SJCRH30 (cell line): Measurements from ENCODE around the gene EXOC6B. TPM values are rescaled to one million over a fixed set of nuclear protein-coding genes. Genes with fewer than 3 reads are reported as not detected.
"Not testable (repeated sequence)": the region's sequence is repeated elsewhere in the genome, so short reads cannot be mapped to it uniquely, and the experiment has no call there.

Experiments used
- DNase-seq, 2 experiments: peaks; one replicate each; pipeline ENCODE4 v3.0.0-alpha.2; 2015 to 2020
- H3K27ac ChIP-seq: fragments of 250-450 bp; sonication (Bioruptor Pico); 2 replicates; pipeline ENCODE4 v1.5.1; 2020; ENCODE audit warnings: mild to moderate bottlenecking, moderate library complexity
- H3K27me3 ChIP-seq: fragments of 250-450 bp; sonication (Bioruptor Pico); 2 replicates; pipeline ENCODE4 v1.5.1; 2020; ENCODE audit warnings: mild to moderate bottlenecking, moderate library complexity
- H3K36me3 ChIP-seq: fragments of 250-450 bp; sonication (Bioruptor Pico); 2 replicates; pipeline ENCODE4 v1.5.1; 2020; ENCODE audit warnings: mild to moderate bottlenecking, moderate library complexity
- H3K4me1 ChIP-seq: fragments of 250-450 bp; sonication (Bioruptor Pico); 2 replicates; pipeline ENCODE4 v1.5.1; 2020; ENCODE audit warnings: mild to moderate bottlenecking, moderate library complexity
- H3K4me3 ChIP-seq: fragments of 250-450 bp; sonication (Bioruptor Pico); 2 replicates; pipeline ENCODE4 v1.5.1; 2020; ENCODE audit warnings: mild to moderate bottlenecking, moderate library complexity
- H3K9me3 ChIP-seq: fragments of 250-450 bp; sonication (Bioruptor Pico); replicated peaks from 2 replicates; pipeline ENCODE4 v1.5.1; 2020; ENCODE audit warnings: mild to moderate bottlenecking, moderate library complexity
- total RNA-seq: library from RNA; depleted of rRNA; stranded (reverse); fragments of >200 nt; shearing (Covaris generic); gene quantifications from 2 replicates; pipeline ENCODE4 v1.2.3, GENCODE V29; 2014

EXOC6B gene
- total RNA-seq, 1 experiment from 2014 or later, result 24.8 TPM

GRCh38 chr2:72548081-72548764 lies 277.6 kb downstream of the EXOC6B start:
- no peaks in the 10 kb centered on the region for H3K36me3 ChIP-seq
- no peaks in the 10 kb centered on the region for H3K9me3 ChIP-seq
- H3K27me3 ChIP-seq, result no peaks in the 10 kb centered on the region
- no peak overlapping the region for H3K4me3 ChIP-seq
- DNase-seq, result peak in 1 of 2 experiments; percentile 16
- H3K4me1 ChIP-seq, result peaks cover 2% of the 10 kb centered on the region; the same call in 1 of the 2 replicates
- H3K27ac ChIP-seq, result no peak overlapping the region

GRCh38 chr2:72545790-72546189 lies 280.0 kb downstream of the EXOC6B start:
- Histone ChIP-seq H3K36me3 (no peaks in the 10 kb centered on the region), H3K9me3 (no peaks in the 10 kb centered on the region), H3K27ac (no peak overlapping the region), H3K4me1 (peaks cover 2% of the 10 kb centered on the region; the same call in 1 of the 2 replicates), H3K4me3 (no peak overlapping the region), H3K27me3 (no peaks in the 10 kb centered on the region)
- no peak for DNase-seq

- H3K9me3 ChIP-seq, result no peaks in the 10 kb centered on the region
Observed at GRCh38 chr2:72544554-72544953, 281.3 kb downstream of the EXOC6B start.

GRCh38 chr2:72543497-72544216 lies 282.2 kb downstream of the EXOC6B start:
- Histone ChIP-seq H3K9me3 (no peaks in the 10 kb centered on the region), H3K36me3 (no peaks in the 10 kb centered on the region), H3K4me3 (no peak overlapping the region), H3K27ac (no peak overlapping the region), H3K27me3 (no peaks in the 10 kb centered on the region), H3K4me1 (peaks cover 6% of the 10 kb centered on the region; the same call in 1 of the 2 replicates)
- DNase-seq, result no peak

More at GRCh38 chr2:72544554-72544953, 281.3 kb downstream of the EXOC6B start:
- peaks cover 2% of the 10 kb centered on the region; the same call in 1 of the 2 replicates for H3K4me1 ChIP-seq
- no peaks in the 10 kb centered on the region for H3K27me3 ChIP-seq
- H3K4me3 ChIP-seq, result no peak overlapping the region
- DNase-seq, result no peak
- no peaks in the 10 kb centered on the region for H3K36me3 ChIP-seq
- H3K27ac ChIP-seq, result no peak overlapping the region

GRCh38 chr2:72539071-72539552 lies 286.7 kb downstream of the EXOC6B start:
- no peaks in the 10 kb centered on the region for H3K9me3 ChIP-seq
- peak overlapping the region; percentile 27 for H3K27ac ChIP-seq
- DNase-seq, result peak; percentile 17 to 61
- no peaks in the 10 kb centered on the region for H3K27me3 ChIP-seq
- no peak overlapping the region for H3K4me3 ChIP-seq
- H3K4me1 ChIP-seq, result 0 out of 2 replicates have a peak, but pooled peaks cover 4% of the 10 kb centered on the region
- H3K36me3 ChIP-seq, result no peaks in the 10 kb centered on the region

GRCh38 chr2:72538486-72538885 lies 287.3 kb downstream of the EXOC6B start:
- Histone ChIP-seq H3K9me3 (no peaks in the 10 kb centered on the region), H3K4me3 (no peak overlapping the region), H3K36me3 (no peaks in the 10 kb centered on the region), H3K27ac (peak overlapping the region; percentile 27), H3K27me3 (no peaks in the 10 kb centered on the region), H3K4me1 (0 out of 2 replicates have a peak, but pooled peaks cover 4% of the 10 kb centered on the region)
- no peak for DNase-seq

- DNase-seq, H3K4me1 ChIP-seq: not testable (repeated sequence)
Observed at GRCh38 chr2:72535586-72535985, 290.2 kb downstream of the EXOC6B start.

GRCh38 chr2:72533765-72534164 lies 292.1 kb downstream of the EXOC6B start:
- Histone ChIP-seq H3K4me1 (0 out of 2 replicates have a peak, but pooled peaks cover 1% of the 10 kb centered on the region), H3K4me3 (no peak overlapping the region), H3K36me3 (no peaks in the 10 kb centered on the region), H3K27ac (no peak overlapping the region), H3K9me3 (no peaks in the 10 kb centered on the region), H3K27me3 (no peaks in the 10 kb centered on the region)
- no peak for DNase-seq

More at GRCh38 chr2:72535586-72535985, 290.2 kb downstream of the EXOC6B start:
- H3K27me3 ChIP-seq, H3K9me3 ChIP-seq, H3K36me3 ChIP-seq, H3K27ac ChIP-seq, H3K4me3 ChIP-seq: not testable (repeated sequence)

GRCh38 chr2:72527424-72527823 lies 298.4 kb downstream of the EXOC6B start:
- H3K4me3 ChIP-seq, result no peak overlapping the region
- H3K36me3 ChIP-seq, result no peaks in the 10 kb centered on the region
- H3K27me3 ChIP-seq, result no peaks in the 10 kb centered on the region
- no peak for DNase-seq
- no peaks in the 10 kb centered on the region for H3K4me1 ChIP-seq
- no peak overlapping the region for H3K27ac ChIP-seq
- H3K9me3 ChIP-seq, result no peaks in the 10 kb centered on the region

- Histone ChIP-seq H3K27me3 (no peaks in the 10 kb centered on the region), H3K27ac (no peak overlapping the region), H3K36me3 (no peaks in the 10 kb centered on the region), H3K4me1 (no peaks in the 10 kb centered on the region), H3K4me3 (no peak overlapping the region), H3K9me3 (no peaks in the 10 kb centered on the region)
- no peak for DNase-seq
Observed at GRCh38 chr2:72526623-72527022, 299.2 kb downstream of the EXOC6B start.

- H3K4me3 ChIP-seq, result no peak overlapping the region
- no peak overlapping the region for H3K27ac ChIP-seq
- H3K4me1 ChIP-seq, result no peaks in the 10 kb centered on the region
- no peaks in the 10 kb centered on the region for H3K27me3 ChIP-seq
- no peak for DNase-seq
- H3K36me3 ChIP-seq, result no peaks in the 10 kb centered on the region
- H3K9me3 ChIP-seq, result 0 out of 2 replicates have a peak, but pooled peaks cover 3% of the 10 kb centered on the region
Observed at GRCh38 chr2:72524071-72524470, 301.8 kb downstream of the EXOC6B start.

GRCh38 chr2:72515696-72516095 lies 310.1 kb downstream of the EXOC6B start:
- H3K27me3 ChIP-seq, result no peaks in the 10 kb centered on the region
- no peak overlapping the region for H3K4me3 ChIP-seq
- H3K27ac ChIP-seq, result no peak overlapping the region
- no peaks in the 10 kb centered on the region for H3K4me1 ChIP-seq
- no peaks in the 10 kb centered on the region for H3K9me3 ChIP-seq
- H3K36me3 ChIP-seq, result no peaks in the 10 kb centered on the region
- no peak for DNase-seq

GRCh38 chr2:72513011-72513410 lies 312.8 kb downstream of the EXOC6B start:
- H3K27ac ChIP-seq, result no peak overlapping the region
- DNase-seq, result peak in 1 of 2 experiments; percentile 3
- no peaks in the 10 kb centered on the region for H3K9me3 ChIP-seq
- no peaks in the 10 kb centered on the region for H3K27me3 ChIP-seq
- H3K4me3 ChIP-seq, result no peak overlapping the region
- H3K4me1 ChIP-seq, result 0 out of 2 replicates have a peak, but pooled peaks cover 2% of the 10 kb centered on the region
- 0 out of 2 replicates have a peak, but pooled peaks cover 2% of the 10 kb centered on the region for H3K36me3 ChIP-seq

- Histone ChIP-seq H3K27me3 (no peaks in the 10 kb centered on the region), H3K36me3 (0 out of 2 replicates have a peak, but pooled peaks cover 2% of the 10 kb centered on the region), H3K27ac (no peak overlapping the region), H3K4me3 (no peak overlapping the region), H3K9me3 (no peaks in the 10 kb centered on the region), H3K4me1 (0 out of 2 replicates have a peak, but pooled peaks cover 2% of the 10 kb centered on the region)
- DNase-seq, result no peak
Observed at GRCh38 chr2:72512376-72512775, 313.5 kb downstream of the EXOC6B start.

- Histone ChIP-seq H3K4me3 (no peak overlapping the region), H3K27ac (no peak overlapping the region), H3K9me3 (no peaks in the 10 kb centered on the region), H3K4me1 (0 out of 2 replicates have a peak, but pooled peaks cover 2% of the 10 kb centered on the region), H3K36me3 (0 out of 2 replicates have a peak, but pooled peaks cover 2% of the 10 kb centered on the region), H3K27me3 (no peaks in the 10 kb centered on the region)
- no peak for DNase-seq
Observed at GRCh38 chr2:72511906-72512305, 313.9 kb downstream of the EXOC6B start.
